HEK293 (cell line): ENCODE results near the gene ECHDC1.
A peak's percentile ranks its signal among the peaks of the same experiment; 100 is the strongest.

Source experiments
- AEBP2 ChIP-seq: fragments of 450-650 bp; formaldehyde crosslinking; IDR thresholded peaks from 2 replicates; pipeline ENCODE4 v1.5.1; 2016; ENCODE audit warnings: missing biosample characterization, missing genetic modification characterization, borderline replicate concordance
- BCL11B ChIP-seq: fragments of 450-650 bp; formaldehyde crosslinking; IDR thresholded peaks from 2 replicates; pipeline ENCODE4 v1.5.1; 2016; ENCODE audit warnings: low read depth, missing biosample characterization, missing genetic modification characterization
- ELK4 ChIP-seq: IDR thresholded peaks from 2 replicates; pipeline ENCODE4 v1.6.1; 2011; ENCODE audit warnings: mild to moderate bottlenecking, low read depth, low read length, borderline replicate concordance
- GFI1B ChIP-seq: fragments of 450-650 bp; formaldehyde crosslinking; IDR thresholded peaks from 2 replicates; pipeline ENCODE4 v1.5.1; 2016; ENCODE audit warnings: missing biosample characterization, missing genetic modification characterization
- MYNN ChIP-seq: fragments of 450-650 bp; formaldehyde crosslinking; IDR thresholded peaks from 2 replicates; pipeline ENCODE4 v1.5.1; 2016; ENCODE audit warnings: missing biosample characterization, missing genetic modification characterization, borderline replicate concordance
- MZF1 ChIP-seq: fragments of 450-650 bp; formaldehyde crosslinking; IDR thresholded peaks from 2 replicates; pipeline ENCODE4 v1.5.1; 2017; ENCODE audit warnings: missing biosample characterization, missing genetic modification characterization, borderline replicate concordance
- PRDM10 ChIP-seq: fragments of 450-650 bp; formaldehyde crosslinking; IDR thresholded peaks from 2 replicates; pipeline ENCODE4 v1.5.1; 2016; ENCODE audit warnings: missing biosample characterization, missing genetic modification characterization
- REST ChIP-seq: fragments of 450-650 bp; formaldehyde crosslinking; IDR thresholded peaks from 2 replicates; pipeline ENCODE4 v1.5.1; 2016; ENCODE audit warnings: missing biosample characterization, missing genetic modification characterization
- TCF7L2 ChIP-seq: IDR thresholded peaks from 2 replicates; pipeline ENCODE4 v1.6.1; 2011; ENCODE audit warnings: low read depth, mild to moderate bottlenecking, inconsistent platforms, low read length, moderate library complexity, borderline replicate concordance
- TSHZ1 ChIP-seq: fragments of 450-650 bp; formaldehyde crosslinking; IDR thresholded peaks from 2 replicates; pipeline ENCODE4 v1.5.1; 2016; ENCODE audit warnings: missing biosample characterization, missing genetic modification characterization, borderline replicate concordance
- ZNF366 ChIP-seq: fragments of 450-650 bp; formaldehyde crosslinking; conservative IDR thresholded peaks from 2 replicates; pipeline ENCODE4 v1.5.1; 2016; ENCODE audit warnings: missing biosample characterization, missing genetic modification characterization
- ZNF394 ChIP-seq: fragments of 450-650 bp; formaldehyde crosslinking; IDR thresholded peaks from 2 replicates; pipeline ENCODE4 v1.5.1; 2016; ENCODE audit warnings: missing biosample characterization, missing genetic modification characterization, mild to moderate bottlenecking, moderate library complexity, borderline replicate concordance
- ZNF513 ChIP-seq: fragments of 450-650 bp; IDR thresholded peaks from 2 replicates; pipeline ENCODE4 v1.5.1; 2018; ENCODE audit warnings: missing biosample characterization, missing genetic modification characterization
- ZNF560 ChIP-seq: fragments of 450-650 bp; formaldehyde crosslinking; IDR thresholded peaks from 2 replicates; pipeline ENCODE4 v1.5.1; 2017; ENCODE audit warnings: missing biosample characterization, missing genetic modification characterization, borderline replicate concordance
- ZNF596 ChIP-seq: fragments of 450-650 bp; IDR thresholded peaks from 2 replicates; pipeline ENCODE4 v1.5.0; 2018; ENCODE audit warnings: missing biosample characterization, mild to moderate bottlenecking, missing genetic modification characterization, moderate library complexity
- ZNF692 ChIP-seq: fragments of 450-650 bp; formaldehyde crosslinking; IDR thresholded peaks from 2 replicates; pipeline ENCODE4 v1.5.1; 2016; ENCODE audit warnings: missing biosample characterization, missing genetic modification characterization
- ZSCAN23 ChIP-seq: fragments of 450-650 bp; formaldehyde crosslinking; IDR thresholded peaks from 2 replicates; pipeline ENCODE4 v1.5.1; 2016; ENCODE audit warnings: missing biosample characterization, missing genetic modification characterization
- ZSCAN5A ChIP-seq: fragments of 450-650 bp; formaldehyde crosslinking; IDR thresholded peaks from 2 replicates; pipeline ENCODE4 v1.5.1; 2016; ENCODE audit warnings: missing biosample characterization, missing genetic modification characterization

ECHDC1 gene

GRCh38 chr6:127266892-127267645 is 76.3 kb downstream of the ECHDC1 start (continued):
- TF ChIP-seq TSHZ1 (tag by site-specific recombination) (no peak), ZNF394 (tag by site-specific recombination) (no peak), PRDM10 (tag by site-specific recombination) (peak; percentile 49; the same call in 1 of the 2 replicates), ZNF692 (tag by site-specific recombination) (peak; percentile 41; the same call in 1 of the 2 replicates), ZNF366 (tag by site-specific recombination) (no peak), GFI1B (no peak), BCL11B (tag by site-specific recombination) (peak; percentile 82; the same call in 1 of the 2 replicates), AEBP2 (tag by site-specific recombination) (no peak), ZNF513 (tag by site-specific recombination) (no peak), TCF7L2 (no peak), REST (tag by site-specific recombination) (peak; percentile 32; the same call in 1 of the 2 replicates), ELK4 (no peak), MYNN (tag by site-specific recombination) (peak; percentile 10; the same call in 1 of the 2 replicates), ZNF560 (tag by site-specific recombination) (no peak), ZSCAN5A (tag by site-specific recombination) (0 out of 2 replicates have a peak, but pooled peaks have one; percentile 37), MZF1 (tag by site-specific recombination) (no peak), ZNF596 (tag by site-specific recombination) (no peak), ZSCAN23 (no peak)
